ENCODE results near the gene DZIP1L. TPM values are rescaled to one million over a fixed set of nuclear protein-coding genes. Genes with fewer than 3 reads are reported as not detected.
"Not testable (repeated sequence)": the region's sequence is repeated elsewhere in the genome, so short reads cannot be mapped to it uniquely, and the experiment has no call there.

DZIP1L gene
- total RNA-seq (2014; rRNA removed; shearing (Covaris generic); ENCODE audit: low replicate concordance) = 6.3 and 8.9 TPM in 2 replicates

DNA sequence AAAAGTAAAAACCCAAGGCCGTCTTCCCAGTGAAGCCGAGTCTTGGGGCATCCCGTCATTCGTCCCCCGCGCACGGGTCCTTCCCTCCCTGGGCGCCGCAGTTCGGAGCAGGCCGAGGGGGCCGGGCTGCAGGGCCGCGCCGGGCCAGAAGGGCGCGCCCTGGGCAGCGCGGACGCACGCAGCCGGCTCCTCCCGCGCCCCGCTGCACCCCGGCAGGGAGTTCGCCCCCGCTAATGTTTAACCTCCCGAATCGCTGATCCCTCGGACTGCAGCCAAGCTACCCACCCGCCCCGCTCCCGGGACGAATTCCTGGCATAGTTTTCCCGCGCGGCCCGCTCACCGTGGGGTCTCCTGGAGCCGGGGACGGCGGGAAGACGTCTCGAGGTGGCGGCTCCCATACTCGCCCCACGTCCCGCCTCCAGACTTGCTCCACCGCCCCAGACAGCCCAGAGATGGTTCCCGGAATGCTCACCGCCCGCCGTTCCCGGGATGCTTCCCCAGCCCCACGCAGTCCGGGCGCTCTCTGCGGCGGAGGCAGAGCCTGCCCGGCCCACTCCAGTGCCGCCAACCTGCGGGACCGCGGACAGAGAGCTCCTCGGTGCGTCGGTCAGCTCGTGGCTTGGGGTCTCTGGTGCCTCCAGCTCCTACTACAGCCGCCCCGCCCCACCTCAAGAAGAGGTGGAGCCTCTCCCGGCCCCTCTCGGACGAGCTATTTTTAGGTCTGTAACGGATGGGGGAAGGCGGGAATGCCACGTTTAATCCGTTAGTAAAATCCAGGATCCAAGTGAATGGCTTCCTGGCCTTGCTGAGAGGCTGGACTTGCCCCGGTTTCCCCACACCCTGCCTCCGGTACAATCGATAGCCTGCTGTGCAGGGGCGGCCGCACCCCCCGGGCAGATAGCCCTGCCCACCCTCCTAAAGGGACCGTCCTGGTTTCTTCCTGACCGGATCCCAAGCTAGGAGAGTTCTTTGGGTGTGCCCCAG, at the start of gene DZIP1L:
Gene DZIP1L, minus strand, starts transcription at position 621 of the 984 bp plus-strand sequence. CDS start 11,637 bp downstream, outside the sequence.
- in situ Hi-C loops (cut with HindIII; ENCODE audit: low pct_unique_long_range_greater_than_20kb, low sequenced_read_pairs) = no loop called here
- DNase-seq (ENCODE audit: low read depth) = peak; percentile 85

GRCh38 chr3:138165061-138165460, 49.7 kb upstream of the DZIP1L start:
- no peak for DNase-seq (ENCODE audit: low read depth)
- in situ Hi-C loops (cut with HindIII; ENCODE audit: low pct_unique_long_range_greater_than_20kb, low sequenced_read_pairs) = no loop called here

DNA sequence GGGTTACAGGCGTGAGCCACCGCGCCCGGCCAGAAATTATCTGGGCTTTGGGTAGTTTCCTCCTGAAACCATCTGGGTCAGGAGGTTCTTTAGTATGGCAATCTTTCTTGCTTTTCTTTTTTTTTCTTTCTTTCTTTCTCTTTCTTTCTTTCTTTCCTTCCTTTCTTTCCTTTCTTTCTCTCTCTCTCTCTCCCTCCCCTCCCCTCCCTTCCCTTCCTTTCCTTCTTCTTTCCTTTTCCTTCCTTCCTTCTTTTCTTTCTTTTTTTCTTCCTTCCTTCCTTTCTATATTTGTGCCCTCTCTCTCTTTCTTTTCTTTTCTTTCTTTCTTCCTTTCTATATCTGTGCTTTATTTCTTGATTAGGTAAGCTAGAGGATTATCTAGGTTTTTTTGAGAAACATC, 42.3 kb upstream of the DZIP1L start:
- in situ Hi-C loops (cut with HindIII; ENCODE audit: low pct_unique_long_range_greater_than_20kb, low sequenced_read_pairs) = no loop called here
- DNase-seq (ENCODE audit: low read depth) = no peak

GRCh38 chr3:138154534-138154933, 39.1 kb upstream of the DZIP1L start:
- in situ Hi-C loops (cut with HindIII; ENCODE audit: low pct_unique_long_range_greater_than_20kb, low sequenced_read_pairs) = no loop called here
- no peak for DNase-seq (ENCODE audit: low read depth)

DNA sequence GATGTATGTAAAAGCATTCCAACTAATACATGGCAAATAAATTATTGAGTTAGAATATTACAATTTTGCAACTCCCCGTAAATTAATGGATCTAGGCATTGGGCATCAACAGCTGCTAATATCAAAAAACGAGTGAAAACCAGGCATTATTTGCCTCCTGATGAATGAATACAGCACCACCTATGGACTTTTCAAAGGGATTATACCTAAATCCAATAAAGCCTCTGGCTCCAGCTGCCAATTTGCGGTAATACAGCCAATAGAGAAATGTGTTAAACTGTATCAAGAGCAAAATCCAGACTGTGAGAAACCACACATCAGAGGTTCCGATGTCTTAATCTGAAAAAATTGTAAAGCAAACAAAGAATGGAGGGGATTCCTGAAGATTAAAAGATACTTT, 33.1 kb upstream of the DZIP1L start:
- no peak for DNase-seq (ENCODE audit: low read depth)
- in situ Hi-C loops (cut with HindIII; ENCODE audit: low pct_unique_long_range_greater_than_20kb, low sequenced_read_pairs) = no loop called here

- DNase-seq (ENCODE audit: low read depth); in situ Hi-C loops (cut with HindIII; ENCODE audit: low pct_unique_long_range_greater_than_20kb, low sequenced_read_pairs): not testable (repeated sequence)
These were observed 26.8 kb upstream of the DZIP1L start for GRCh38 chr3:138142181-138142580.

- DNase-seq (ENCODE audit: low read depth) = no peak
- in situ Hi-C loops (cut with HindIII; ENCODE audit: low pct_unique_long_range_greater_than_20kb, low sequenced_read_pairs) = no loop called here
These were observed 25.5 kb upstream of the DZIP1L start for GRCh38 chr3:138140940-138141339.

DNA sequence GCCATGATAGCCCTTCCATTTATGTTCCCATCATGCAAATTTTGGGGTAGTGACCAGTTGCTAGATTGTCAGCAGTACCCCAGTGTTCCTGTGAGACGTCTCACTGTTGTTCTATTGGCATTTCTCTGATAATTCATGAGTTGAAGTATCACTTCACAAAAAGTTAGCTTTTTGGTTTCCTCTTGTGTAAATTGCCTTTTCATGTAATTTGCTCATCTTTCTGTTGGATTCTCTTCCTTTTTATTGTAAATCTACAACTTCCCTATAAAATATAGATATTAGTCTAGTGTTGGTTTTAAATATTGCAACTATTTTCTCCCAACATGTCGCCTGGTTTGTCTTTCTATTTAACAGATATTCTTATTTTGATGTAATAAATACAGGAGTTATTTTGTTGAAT, 24.3 kb upstream of the DZIP1L start:
- no peak for DNase-seq (ENCODE audit: low read depth)

DNA sequence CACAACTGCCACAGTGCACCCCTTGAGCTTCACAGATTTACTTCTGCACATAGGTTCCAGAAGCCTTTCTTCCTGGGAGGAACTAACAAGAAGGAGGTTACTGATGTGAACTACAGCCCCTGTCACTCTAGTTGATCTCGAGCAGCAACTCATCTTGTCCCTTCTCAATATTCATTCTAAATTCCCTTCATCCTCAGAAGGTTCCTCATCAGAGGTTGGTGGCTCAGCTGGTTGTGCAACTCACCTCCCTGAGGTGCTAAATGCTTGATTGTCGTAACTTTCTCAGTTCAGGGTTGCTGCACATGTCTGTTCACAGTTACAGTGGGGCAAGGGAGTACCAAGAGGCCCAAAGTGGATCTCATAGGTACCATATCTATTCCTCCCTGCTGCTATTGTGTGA, 22.5 kb upstream of the DZIP1L start:
- in situ Hi-C loops (cut with HindIII; ENCODE audit: low pct_unique_long_range_greater_than_20kb, low sequenced_read_pairs) = no loop called here
- no peak for DNase-seq (ENCODE audit: low read depth)

More for the DNA sequence above, 24.3 kb upstream of the DZIP1L start:
- in situ Hi-C loops (cut with HindIII; ENCODE audit: low pct_unique_long_range_greater_than_20kb, low sequenced_read_pairs) = no loop called here

GRCh38 chr3:138136201-138136600, 20.8 kb upstream of the DZIP1L start:
- no peak for DNase-seq (ENCODE audit: low read depth)
- in situ Hi-C loops (cut with HindIII; ENCODE audit: low pct_unique_long_range_greater_than_20kb, low sequenced_read_pairs) = no loop called here

DNA sequence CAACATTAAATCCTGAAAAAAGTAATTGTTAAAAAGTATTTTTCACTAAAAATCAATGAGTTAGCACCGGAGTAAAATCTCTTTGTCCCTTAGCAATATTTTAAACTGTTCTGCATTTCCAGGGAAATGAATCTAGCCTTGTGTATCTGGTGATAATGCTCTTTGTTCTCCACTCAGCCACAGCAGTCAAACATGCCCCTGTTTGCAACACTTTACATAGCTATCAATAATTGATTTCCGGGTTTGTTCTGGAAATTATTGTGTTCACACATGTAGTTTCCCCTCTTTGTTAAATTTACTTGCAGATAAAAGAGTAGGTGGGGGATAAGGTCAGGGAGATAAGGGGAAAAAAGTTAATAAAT, 20.4 kb upstream of the DZIP1L start:
- no peak for DNase-seq (ENCODE audit: low read depth)
- in situ Hi-C loops (cut with HindIII; ENCODE audit: low pct_unique_long_range_greater_than_20kb, low sequenced_read_pairs) = no loop called here

DNA sequence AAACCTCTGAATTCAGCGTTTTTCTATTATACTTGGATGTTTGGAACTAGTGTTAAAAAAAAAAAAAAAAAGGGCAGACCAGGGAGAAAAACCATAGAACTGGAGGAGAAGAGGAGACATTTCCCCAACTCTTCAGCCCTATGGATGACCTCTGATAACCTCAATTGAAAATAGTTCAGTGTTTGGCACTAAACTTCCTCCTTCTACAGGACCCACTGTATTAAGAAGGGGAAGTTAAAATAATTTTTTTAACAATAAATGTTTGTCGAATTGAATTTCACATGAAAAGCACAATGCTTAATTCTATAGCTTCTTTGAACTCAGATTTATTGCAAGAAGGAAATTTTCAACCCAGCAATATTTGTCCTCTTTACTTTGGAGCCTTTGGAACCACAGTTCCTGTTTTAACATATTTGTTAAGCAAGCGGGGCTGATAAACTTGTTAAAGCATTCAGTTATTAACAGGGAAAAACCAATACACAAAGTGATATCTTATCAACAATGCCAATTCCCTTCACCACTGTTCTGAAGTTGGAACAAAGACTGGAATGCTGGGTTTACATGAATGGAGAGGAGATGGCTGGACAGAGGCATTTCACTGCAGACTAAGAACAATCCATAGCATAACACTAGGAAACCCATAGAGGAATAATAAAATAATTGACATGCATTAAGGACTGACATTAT, 19.9 kb upstream of the DZIP1L start:
- DNase-seq (ENCODE audit: low read depth) = no peak
- in situ Hi-C loops (cut with HindIII; ENCODE audit: low pct_unique_long_range_greater_than_20kb, low sequenced_read_pairs) = no loop called here

GRCh38 chr3:138132239-138132638, 16.8 kb upstream of the DZIP1L start, which contains the start of gene A4GNT:
TSS of gene A4GNT (minus strand) at chr3:138132390. CDS start at chr3:138131256, 1,134 bp downstream.
- in situ Hi-C loops (cut with HindIII; ENCODE audit: low pct_unique_long_range_greater_than_20kb, low sequenced_read_pairs) = no loop called here
- no peak for DNase-seq (ENCODE audit: low read depth)

GRCh38 chr3:138127636-138128365, 12.4 kb upstream of the DZIP1L start:
- in situ Hi-C loops (cut with HindIII; ENCODE audit: low pct_unique_long_range_greater_than_20kb, low sequenced_read_pairs) = no loop called here

DNA sequence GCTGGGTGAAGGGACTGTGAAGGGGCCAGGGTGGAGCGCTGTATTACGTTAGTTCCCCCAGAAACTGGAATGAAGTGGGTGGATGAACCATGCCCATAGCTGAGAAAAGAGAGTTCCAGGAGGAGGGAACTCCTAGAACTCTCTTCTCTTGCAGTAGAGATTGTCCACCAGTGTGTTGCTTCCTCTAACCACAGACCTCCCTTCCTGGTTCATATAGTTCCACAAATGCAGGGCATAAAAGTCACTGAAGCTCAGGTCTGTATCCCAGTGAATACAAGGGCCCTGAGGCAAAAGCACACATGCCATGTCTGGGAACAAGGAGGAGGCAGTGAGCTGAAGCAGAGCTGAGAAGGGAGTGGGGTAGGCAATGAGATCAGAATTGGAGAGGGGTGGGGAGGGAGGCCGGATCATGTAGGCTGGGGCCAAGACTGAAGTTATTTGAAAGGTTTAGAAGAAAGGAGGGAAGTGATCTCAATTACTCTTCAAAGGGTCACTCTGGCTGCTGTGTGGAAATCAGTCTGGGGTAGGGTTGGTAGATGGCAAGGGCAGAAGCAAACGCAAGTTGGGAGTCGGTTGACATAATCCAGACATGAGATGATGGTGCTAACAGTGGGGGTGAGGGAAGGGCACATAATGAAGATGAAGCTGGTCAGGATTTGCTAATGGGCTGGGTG, 10.3 kb upstream of the DZIP1L start:
- in situ Hi-C loops (cut with HindIII; ENCODE audit: low pct_unique_long_range_greater_than_20kb, low sequenced_read_pairs) = no loop called here
- peak; percentile 21 for DNase-seq (ENCODE audit: low read depth)

More at GRCh38 chr3:138127636-138128365, 12.4 kb upstream of the DZIP1L start:
- DNase-seq (ENCODE audit: low read depth) = no peak

DNA sequence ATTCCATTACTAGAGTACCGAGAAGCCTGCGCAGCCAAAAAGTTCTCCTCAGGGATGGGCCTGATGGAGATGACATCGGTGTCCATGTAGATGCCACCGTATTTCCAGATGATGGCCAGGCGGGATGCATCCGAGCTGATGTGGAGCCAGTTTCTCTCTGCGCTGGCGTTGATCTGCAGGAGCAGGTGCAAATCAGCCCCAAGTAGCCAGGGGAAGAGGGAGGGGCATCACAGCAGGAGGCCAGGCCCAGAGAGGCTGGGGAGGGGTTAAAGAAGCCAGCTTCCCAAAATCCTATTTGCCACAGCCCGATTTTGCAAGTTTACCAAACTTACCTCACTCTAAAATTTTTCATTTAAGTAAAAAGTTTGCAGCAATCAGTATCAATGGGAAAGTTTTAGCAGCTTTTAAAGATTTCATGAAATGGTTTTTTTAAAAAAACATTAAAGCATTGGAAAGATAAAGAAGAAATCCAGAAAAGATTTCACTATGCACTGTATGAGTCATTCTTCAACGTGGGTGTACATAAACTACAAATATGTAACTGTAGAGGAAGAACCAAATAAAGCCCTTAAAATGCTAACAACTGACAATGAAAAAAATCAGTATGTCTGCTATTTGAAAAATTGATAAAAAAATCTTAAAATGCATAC, 9.4 kb upstream of the DZIP1L start:
- no peak for DNase-seq (ENCODE audit: low read depth)
- in situ Hi-C loops (cut with HindIII; ENCODE audit: low pct_unique_long_range_greater_than_20kb, low sequenced_read_pairs) = no loop called here

- in situ Hi-C loops (cut with HindIII; ENCODE audit: low pct_unique_long_range_greater_than_20kb, low sequenced_read_pairs) = no loop called here
- DNase-seq (ENCODE audit: low read depth) = no peak
These were observed 8.8 kb upstream of the DZIP1L start for GRCh38 chr3:138124188-138124587.

DNA sequence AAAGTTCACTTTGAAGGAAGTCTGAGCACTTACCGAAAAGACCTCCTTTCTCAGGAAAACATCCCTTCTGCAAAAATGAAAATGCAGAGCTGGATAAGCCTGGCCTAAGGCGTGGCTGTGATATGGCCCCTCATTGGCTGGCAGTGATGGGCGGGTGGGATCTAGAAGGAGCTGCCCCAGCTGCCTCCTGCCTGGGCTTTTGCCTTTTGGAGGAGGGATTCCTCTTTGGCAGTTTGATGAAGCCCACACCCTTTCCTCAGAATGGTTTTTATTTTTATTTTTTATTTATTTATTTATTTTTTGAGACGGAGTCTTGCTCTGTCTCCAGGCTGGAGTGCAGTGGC, 4.0 kb upstream of the DZIP1L start:
- in situ Hi-C loops (cut with HindIII; ENCODE audit: low pct_unique_long_range_greater_than_20kb, low sequenced_read_pairs) = no loop called here
- no peak for DNase-seq (ENCODE audit: low read depth)
